ENCODE measurements around the gene NHP2.
"Not testable (repeated sequence)": the region's sequence is repeated elsewhere in the genome, so short reads cannot be mapped to it uniquely, and the experiment has no call there.

NHP2 gene

GRCh38 chr5:178153530-178154340, at the start of gene NHP2:
Gene NHP2, minus strand, starts transcription at chr5:178153885. Its CDS starts 68 bp downstream, at chr5:178153817.
- peak; percentile 98 for DNase-seq

- DNase-seq: no peak
Observed at GRCh38 chr5:178202541-178202940, 48.9 kb upstream of the NHP2 start.

- no peak for DNase-seq
Observed at GRCh38 chr5:178201927-178202235, 48.2 kb upstream of the NHP2 start.

GRCh38 chr5:178201221-178201926, 47.7 kb upstream of the NHP2 start:
- DNase-seq: no peak

GRCh38 chr5:178199581-178200434, 46.1 kb upstream of the NHP2 start:
- DNase-seq: no peak

- DNase-seq: no peak
Observed at GRCh38 chr5:178198706-178199105, 45.0 kb upstream of the NHP2 start.

- DNase-seq: not testable (repeated sequence)
Observed at GRCh38 chr5:178198151-178198550, 44.5 kb upstream of the NHP2 start.

- no peak for DNase-seq
Observed at GRCh38 chr5:178196986-178197385, 43.3 kb upstream of the NHP2 start.

GRCh38 chr5:178196281-178196812, 42.7 kb upstream of the NHP2 start:
- DNase-seq: no peak

GRCh38 chr5:178194026-178194425, 40.3 kb upstream of the NHP2 start:
- no peak for DNase-seq

GRCh38 chr5:178193251-178193809, 39.6 kb upstream of the NHP2 start:
- DNase-seq: no peak

- no peak for DNase-seq
Observed at GRCh38 chr5:178192787-178193186, 39.1 kb upstream of the NHP2 start.

GRCh38 chr5:178192244-178192643, 38.6 kb upstream of the NHP2 start:
- DNase-seq: no peak

- no peak for DNase-seq
Observed at GRCh38 chr5:178191661-178192060, 38.0 kb upstream of the NHP2 start.

- DNase-seq: no peak
Observed at GRCh38 chr5:178189433-178189832, 35.7 kb upstream of the NHP2 start.

GRCh38 chr5:178187014-178187413, 33.3 kb upstream of the NHP2 start, which contains the start of gene GMCL2:
Gene GMCL2, minus strand, starts transcription at chr5:178187371. Its CDS starts 72 bp downstream, at chr5:178187299.
- no peak for DNase-seq

- no peak for DNase-seq
Observed at GRCh38 chr5:178186427-178186826, 32.7 kb upstream of the NHP2 start.

GRCh38 chr5:178182158-178182876, 28.6 kb upstream of the NHP2 start:
- no peak for DNase-seq

GRCh38 chr5:178180141-178180863, 26.6 kb upstream of the NHP2 start:
- no peak for DNase-seq

GRCh38 chr5:178177569-178177968, 23.9 kb upstream of the NHP2 start:
- no peak for DNase-seq

GRCh38 chr5:178176791-178177190, 23.1 kb upstream of the NHP2 start:
- no peak for DNase-seq
